ENCODE data around the gene RPP21.

DNA sequence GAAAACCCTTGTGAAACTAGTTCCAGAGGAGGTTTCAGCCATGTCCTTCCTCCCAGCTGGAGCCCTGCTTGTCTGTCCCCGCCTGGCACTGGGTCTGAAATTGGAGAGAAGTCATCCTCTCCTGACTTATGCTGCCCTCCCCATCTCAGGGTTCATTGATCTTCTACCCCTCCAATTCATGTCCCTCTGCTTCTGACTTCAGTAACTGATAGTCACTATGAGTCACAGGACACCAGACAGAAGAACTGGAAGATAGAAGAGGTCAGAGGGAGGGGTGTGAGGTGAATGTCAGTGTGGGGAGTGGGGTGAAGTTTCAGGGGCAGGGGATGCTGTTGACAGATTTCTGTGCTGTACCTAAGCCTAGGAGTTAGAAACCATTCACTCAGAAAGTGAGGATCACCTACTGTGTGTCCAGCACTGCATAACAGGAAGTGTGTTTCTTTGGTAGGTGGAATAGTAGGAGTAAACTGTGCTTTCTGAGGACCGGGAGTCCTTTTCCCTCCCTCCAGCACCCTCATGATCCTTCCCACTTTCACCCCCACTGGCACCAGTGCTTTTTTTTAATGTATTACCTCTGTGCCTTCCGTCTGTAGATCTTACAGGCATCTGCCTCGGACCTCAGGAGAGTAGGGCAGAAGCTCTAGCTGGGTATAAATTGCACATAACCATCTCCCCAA, 627 bp upstream of the RPP21 start:
- TF ChIP-seq, protein P1, sequence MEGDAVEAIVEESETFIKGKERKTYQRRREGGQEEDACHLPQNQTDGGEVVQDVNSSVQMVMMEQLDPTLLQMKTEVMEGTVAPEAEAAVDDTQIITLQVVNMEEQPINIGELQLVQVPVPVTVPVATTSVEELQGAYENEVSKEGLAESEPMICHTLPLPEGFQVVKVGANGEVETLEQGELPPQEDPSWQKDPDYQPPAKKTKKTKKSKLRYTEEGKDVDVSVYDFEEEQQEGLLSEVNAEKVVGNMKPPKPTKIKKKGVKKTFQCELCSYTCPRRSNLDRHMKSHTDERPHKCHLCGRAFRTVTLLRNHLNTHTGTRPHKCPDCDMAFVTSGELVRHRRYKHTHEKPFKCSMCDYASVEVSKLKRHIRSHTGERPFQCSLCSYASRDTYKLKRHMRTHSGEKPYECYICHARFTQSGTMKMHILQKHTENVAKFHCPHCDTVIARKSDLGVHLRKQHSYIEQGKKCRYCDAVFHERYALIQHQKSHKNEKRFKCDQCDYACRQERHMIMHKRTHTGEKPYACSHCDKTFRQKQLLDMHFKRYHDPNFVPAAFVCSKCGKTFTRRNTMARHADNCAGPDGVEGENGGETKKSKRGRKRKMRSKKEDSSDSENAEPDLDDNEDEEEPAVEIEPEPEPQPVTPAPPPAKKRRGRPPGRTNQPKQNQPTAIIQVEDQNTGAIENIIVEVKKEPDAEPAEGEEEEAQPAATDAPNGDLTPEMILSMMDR (conservative IDR thresholded peaks at IDR 0.05; ENCODE audit: low read length): no peak
- TF ChIP-seq EZH2phosphoT487 (IDR thresholded peaks at IDR 0.05; ENCODE audit: borderline replicate concordance, low read depth, low read length): no peak
